Stimulated activated CD4-positive, alpha-beta T cell treated with anti-CD3 and anti-CD28 coated beads, Interleukin-2, amount 100 ng/mL, for 4 hours (primary cell): ENCODE data around the gene NEDD4.
"Not testable (repeated sequence)": the region's sequence is repeated elsewhere in the genome, so short reads cannot be mapped to it uniquely, and the experiment has no call there.

Experiments
- DNase-seq: peaks from one replicate; pipeline ENCODE4 v3.0.0-alpha.2; 2020; ENCODE audit warnings: low read depth

NEDD4 gene

DNA sequence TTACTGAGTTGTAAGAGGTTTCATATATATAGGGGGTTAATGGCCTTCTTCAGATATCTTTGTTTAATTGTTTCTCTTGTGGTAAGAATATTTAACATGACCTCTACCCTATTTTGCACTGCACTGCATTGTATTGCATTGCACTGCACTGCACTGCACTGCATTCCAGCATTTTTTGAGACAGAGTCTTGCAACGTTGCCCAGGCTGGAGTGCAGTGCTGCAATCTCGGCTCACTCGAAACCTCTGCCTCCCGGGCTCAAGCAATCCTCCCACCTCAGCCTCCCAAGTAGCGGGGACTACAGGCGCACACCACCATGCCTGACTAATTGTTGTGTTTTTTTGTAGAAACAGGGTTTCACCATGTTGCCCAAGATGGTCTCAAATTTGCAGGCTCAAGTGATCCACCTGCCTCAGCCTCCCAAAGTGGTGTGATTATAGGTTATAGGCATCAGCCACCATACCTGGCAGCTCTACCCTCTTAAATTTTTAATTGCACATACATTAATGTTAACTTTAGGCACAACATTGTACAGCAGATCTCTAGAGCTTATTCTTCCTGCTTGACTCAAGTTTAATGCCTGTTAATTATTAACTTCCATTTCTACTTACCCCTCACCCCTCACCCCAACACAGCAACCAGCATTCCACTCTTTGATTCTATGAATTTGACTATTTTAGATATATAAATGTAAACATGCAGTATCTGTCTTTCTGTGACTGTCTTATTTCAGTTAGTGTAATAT is 38.4 kb downstream of the NEDD4 start:
- DNase-seq, result no peak

DNA sequence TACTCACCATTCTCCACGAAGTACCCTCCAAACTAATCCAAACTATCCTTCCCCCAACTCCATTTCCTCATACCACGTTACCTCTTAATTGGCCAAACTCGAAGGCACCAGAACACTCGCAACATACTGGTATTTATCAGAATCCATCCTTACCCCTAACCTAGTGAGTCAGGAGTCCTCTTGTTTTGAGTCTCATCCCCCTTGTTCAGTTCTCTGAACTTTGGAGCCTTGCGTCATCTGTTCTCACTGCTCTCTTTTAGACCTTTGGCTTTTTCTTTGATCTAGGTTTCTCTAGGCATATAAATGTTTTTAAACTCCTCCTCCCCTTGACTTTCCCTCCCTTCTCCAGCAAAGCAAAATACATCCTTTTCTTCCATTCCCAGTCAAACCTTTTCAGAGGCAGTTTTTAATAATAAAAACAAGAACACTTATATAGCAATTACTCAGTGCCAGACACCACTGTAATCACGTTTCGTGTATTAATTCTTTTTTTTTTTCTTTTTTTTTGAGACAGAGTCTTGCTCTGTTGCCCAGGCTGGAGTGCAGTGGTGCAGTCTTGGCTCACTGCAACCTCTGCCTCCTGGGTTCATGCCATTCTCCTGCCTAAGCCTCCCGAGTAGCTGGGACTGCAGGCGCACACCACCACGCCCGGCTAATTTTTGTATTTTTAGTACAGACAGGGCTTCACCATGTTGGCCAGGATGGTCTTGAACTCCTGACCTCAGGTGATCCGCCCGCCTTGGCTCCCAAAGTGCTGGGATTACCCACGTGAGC is 40.7 kb downstream of the NEDD4 start:
- not testable (repeated sequence) for DNase-seq

DNA sequence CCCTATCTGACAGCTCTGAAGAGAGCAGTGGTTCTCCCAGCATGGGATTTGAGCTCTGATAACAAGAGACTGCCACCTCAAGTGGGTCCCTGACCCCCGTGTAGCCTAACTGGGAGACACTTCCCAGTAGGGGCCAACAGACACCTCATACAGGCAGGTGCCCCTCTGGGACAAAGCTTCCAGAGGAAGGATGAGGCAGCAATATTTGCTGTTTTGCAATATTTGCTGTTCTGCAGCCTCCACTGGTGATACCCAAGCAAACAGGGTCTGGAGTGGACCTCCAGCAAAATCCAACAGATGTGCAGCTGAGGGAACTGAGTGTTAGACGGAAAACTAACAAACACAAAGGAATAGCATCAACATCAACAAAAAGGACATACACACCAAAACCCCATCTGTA is 48.8 kb downstream of the NEDD4 start:
- DNase-seq, result not testable (repeated sequence)

DNA sequence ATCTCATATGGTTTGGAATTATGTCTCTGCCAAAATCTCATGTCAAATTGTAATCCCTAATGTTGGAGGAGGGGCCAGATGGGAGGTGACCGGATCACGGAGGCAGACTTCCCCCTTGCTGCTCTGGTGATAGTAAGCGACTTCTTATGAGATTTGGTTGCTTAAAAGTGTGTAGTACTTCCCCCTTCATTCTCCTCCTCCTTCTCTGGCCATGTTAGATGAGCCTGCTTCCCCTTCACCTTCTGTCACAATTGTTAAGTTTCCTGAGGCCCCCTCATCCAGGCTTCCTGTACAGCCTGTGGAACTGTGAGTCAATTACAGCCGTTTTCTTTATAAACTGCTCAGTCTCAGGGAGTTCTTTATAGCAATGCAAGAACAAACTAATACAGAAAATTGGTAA is 51.1 kb downstream of the NEDD4 start:
- DNase-seq, result no peak

DNA sequence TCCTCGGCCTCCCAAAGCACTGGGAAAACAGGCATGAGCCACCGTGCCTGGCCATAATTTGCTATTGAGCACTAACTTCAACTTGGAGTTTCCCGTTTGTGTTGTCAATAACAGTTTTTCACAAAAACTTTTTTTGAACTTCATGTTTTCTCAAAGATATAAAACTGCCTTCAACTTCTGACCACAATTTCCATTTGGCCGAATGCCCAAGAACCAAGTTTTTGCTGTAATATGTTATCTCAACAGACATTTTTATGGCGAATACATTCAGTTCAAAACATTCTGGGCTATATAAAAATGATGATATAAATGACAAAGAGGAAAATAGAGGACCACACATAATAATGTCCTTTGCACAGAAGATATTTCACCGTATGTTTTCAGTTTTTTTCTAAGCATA is 56.4 kb downstream of the NEDD4 start:
- DNase-seq, result no peak

DNA sequence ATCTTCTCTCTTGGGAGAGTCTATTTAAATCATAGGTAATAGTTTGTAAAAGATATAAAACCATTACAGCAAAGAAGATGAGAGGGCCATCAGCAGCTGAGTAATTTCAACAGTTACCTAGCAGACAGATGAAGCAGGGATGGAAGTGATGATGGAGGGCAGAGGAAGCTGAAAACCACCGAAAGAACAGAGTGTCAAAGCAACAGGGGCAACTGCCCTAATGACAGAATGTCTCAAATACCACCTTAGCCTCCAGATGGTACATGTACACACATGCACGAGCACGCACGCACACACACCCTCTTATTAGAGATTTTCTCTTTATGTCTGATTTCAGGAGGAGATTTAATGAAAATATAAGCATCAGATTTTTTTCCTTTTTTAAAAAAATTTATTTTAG is 64.5 kb downstream of the NEDD4 start:
- DNase-seq, result no peak

DNA sequence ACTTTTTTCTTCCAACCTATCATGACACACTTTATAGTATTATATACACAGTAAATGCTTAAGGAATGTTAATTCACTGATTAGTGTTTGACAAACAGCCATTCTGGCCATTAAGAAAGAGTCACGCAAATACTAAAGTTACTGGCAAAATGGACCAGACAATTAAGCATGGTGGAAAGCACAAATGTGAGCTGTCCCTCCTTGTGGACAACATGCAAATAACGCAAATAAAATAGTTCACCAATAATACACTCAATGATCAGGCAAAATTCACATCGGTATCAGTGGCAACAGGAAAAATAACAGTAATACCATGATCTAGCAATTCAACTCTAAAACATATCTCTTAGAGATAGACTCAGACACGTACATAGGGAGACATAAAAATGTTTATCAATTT is 71.7 kb downstream of the NEDD4 start:
- no peak for DNase-seq

DNA sequence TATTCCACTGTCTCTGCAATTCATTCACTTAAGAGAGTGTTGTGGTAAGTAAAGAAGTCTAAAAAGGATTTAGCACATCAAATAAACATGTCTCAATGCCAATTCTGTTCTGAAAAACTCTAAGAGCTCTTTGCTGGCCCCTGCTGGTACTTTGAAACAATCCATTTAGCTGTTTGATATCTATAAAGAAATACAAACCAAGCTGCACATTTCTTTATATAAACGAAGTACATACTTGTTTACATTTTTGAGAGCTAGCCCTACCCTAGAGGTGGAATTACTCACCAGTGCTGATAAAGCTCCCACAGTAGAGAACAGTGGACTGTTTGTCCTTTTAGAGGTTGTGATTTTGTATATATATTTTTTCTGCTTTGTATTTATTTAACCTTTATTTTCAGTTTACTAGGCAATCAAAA is 75.5 kb downstream of the NEDD4 start:
- no peak for DNase-seq

DNA sequence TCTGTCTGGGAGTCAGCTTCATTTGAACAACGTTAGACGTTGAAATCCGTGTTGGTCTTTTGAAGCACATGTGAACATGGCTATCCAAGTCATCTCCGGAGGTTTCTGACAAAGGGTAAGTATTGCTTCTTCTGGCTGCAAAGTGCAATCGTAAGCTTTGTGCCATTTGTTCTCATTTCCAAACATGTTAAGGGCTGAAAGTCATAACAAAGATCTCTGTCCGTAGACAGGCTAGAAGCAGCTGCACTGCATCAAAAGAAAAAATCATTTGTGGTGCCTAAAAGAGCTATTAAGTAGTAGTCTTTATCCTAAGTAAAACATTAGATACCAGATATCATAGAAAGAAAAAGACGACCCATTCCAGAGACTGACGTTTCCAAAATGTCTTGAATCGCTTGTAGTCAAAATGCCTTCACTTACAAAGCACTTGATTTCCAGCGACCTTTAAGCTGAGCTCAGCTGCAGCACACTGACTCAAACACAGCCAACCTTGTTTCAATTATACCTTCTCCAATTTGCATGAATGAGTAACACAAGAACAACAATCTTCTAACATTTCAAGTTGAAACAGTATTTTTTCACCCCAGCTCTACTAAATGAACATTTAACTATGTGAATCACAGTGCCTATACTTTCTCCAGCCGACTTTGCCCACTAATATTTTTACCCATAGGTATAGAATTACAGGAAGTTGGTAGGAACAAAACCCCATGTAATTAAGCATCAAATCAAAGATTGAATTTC is 76.6 kb downstream of the NEDD4 start:
- DNase-seq, result no peak

DNA sequence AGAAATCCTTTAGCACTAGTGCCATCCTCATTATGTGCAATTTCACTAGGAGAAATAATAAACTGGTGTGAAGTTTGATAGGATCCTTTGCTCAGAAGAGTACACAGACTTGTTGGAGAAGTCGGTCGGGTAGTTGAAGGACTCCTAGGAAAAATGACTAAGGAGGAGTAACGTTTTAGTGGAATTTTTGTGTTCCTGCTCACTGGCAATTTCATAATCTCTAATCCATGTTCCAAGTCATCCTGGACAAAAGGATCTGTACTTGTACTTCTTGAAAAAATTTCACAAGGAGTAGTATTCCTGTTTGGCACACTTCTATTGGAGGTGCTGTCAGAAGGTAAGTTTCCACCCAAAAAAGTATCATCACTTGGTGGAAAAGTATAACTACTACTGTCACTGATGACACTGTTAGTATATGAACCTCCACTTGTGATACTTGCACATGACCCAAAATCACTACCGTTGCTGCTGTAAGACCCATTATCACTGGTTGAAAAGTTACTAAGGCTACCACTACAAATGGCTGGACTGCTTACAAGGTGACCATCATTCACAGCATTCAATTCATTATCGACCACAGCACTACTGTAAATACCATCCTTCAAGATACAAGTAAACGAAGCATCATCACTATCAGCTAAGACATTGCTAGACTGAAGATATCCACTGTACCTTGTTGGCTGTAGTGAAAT is 77.4 kb downstream of the NEDD4 start:
- DNase-seq, result no peak

DNA sequence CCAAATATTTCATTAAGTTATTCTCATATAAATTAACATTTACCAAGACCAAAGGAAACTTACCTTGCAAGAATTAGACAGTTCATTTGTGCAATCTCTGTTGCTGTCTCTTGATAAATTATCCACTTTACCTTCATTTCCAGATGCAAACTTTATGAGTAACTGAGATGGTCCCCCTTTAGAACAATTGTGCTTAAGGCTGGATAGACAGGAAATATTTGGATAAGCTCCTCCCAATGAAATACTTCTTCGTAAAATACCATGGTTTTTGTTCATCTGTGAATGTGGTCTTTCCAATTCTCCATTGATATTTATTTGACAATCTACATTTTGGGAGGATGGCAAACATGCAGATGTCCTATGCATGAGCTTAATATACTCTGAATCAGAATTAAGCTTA is 78.2 kb downstream of the NEDD4 start:
- no peak for DNase-seq

DNA sequence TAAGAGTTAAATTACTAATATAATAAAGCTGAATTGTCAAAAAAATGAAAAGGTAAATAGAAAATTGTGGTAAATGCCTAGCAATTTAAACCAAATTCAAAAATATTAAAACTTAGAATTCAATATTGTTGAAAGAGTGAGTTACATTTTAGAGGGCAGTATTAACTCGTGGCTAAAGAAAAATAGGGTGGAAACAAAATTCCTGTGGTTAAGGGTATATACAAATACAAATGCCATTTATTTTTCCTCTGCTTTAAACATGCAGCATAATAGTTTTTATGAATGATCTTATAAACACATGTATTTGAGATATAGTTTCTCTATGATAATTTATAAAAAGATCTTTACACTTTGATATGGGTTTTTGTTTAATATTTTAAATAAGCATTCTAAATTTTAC is 79.0 kb downstream of the NEDD4 start:
- DNase-seq, result no peak

DNA sequence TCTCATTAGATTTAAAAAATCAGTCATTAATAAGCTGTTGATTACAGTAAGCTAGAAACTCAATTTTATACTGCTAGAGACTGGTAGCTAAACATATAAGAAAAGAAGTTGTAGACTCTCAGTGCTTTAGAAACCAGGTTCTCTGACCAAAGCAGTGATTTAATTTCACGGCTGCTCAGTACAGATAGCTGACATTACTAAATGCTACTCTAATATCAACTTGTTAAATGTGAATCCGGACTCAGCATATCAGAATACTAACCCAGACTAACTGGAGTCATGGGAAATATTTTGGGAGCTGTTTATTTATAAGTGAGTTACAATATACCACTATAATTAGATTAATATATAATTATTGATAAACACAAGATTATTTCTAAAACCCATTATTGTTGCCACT is 80.4 kb downstream of the NEDD4 start:
- no peak for DNase-seq

DNA sequence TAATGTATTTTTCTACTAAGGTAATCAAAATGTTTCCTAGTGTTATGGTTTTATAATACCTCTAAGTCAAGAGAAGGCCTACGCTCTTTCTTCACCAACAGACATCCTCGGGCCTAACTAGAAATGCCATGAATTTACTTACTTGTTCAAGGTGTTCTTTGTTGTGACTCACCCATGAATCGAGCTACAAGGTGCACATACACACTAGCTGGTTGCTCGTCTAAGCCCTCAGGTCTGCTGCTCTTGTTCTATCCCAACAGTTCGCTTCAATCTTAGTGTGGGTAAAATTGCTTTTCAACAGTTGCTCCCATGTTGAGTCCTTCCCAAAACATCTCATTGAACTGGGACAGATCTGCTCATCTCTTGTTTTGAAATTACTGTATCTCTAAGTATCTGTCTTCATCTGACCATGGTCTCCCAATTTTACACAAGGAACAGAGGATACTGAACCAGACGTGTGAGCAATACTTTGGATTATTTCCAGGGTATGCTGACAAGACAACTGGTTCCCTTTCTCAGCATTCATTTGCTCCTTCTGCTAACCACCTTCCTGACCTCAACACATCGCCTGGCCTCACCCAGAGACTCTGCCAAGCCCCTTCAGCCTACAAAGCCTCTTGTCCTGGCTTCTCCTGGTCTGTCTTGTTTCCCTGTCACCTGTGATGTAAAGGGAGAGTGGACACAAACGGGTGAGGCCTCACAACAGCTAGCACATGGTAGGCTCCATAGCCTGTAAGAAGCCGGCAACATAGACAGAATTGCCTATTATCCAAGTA is 84.2 kb downstream of the NEDD4 start:
- DNase-seq, result no peak

DNA sequence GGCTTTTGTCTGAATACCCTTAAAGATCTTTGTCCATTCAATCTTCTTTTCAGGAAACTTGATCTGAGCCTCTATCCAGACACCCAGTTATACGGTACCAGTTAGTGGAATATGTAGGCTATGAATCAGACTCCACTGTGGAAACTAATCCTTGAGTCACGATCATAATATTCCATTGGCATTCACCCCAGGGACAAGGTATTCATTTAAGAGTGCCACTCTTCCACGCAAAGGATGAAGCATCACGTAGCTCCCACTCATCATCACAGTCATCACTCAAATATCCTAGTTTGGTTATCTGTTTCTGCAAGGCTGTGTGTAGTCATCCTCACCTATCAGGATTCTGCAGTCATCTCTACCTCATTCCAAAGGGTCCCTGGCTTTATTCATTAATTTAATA is 85.6 kb downstream of the NEDD4 start:
- no peak for DNase-seq

DNA sequence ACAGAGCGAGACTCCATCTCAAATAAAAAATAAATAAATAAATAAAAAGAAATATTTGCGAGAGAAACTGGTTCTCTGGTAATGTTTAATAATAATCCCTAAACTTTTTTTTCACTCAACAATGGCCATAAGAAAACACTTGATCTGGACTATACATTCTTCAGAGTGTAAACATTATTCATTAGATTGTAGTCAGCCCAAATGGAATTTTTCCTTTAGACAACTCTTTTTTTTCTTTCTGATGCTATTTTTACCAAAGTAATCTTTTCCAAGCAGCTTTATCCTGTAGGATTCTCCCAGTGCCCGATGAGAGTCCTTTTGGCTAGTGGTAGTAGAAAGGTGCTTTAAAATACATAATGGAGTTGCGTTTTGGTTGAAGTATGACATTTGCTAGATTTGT is 90.4 kb downstream of the NEDD4 start:
- no peak for DNase-seq

DNA sequence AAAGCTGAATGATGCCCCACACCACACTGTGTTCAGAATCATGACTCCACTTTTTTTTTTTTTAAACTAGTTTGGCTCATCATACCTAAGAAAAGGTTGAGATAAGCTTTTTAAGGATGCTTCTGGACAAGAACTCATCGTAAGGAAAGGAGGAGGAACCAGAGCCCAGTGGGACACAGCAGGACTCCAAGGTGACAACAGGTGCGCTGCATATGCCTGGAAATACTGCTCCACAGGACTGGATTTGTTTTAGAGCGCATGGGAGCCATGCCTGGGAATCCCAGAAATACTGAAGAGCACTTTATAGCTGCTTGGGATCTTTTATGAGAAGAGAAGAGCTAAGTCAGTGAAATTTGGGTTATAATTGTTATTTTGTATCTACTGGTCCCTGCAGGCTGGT is 93.4 kb downstream of the NEDD4 start:
- DNase-seq, result no peak

DNA sequence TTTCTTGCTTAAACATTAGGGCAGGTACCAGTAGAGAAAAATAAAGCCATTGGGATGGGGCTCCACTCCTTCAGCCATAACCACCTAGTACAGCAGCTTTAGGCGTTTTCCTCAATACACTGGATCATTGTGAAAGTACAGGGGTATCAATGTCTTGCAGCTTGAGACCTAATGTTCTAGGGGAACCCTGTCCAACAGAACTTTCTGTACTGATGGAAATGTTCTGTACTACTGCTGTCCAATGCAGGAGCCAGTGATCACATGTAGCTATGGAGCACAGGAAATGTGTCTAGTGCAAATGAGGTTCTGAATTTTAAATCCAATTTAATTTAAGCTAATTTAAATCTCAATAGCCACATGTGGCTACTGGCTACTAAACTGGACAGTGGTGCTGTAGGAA is 93.9 kb downstream of the NEDD4 start:
- DNase-seq, result no peak

DNA sequence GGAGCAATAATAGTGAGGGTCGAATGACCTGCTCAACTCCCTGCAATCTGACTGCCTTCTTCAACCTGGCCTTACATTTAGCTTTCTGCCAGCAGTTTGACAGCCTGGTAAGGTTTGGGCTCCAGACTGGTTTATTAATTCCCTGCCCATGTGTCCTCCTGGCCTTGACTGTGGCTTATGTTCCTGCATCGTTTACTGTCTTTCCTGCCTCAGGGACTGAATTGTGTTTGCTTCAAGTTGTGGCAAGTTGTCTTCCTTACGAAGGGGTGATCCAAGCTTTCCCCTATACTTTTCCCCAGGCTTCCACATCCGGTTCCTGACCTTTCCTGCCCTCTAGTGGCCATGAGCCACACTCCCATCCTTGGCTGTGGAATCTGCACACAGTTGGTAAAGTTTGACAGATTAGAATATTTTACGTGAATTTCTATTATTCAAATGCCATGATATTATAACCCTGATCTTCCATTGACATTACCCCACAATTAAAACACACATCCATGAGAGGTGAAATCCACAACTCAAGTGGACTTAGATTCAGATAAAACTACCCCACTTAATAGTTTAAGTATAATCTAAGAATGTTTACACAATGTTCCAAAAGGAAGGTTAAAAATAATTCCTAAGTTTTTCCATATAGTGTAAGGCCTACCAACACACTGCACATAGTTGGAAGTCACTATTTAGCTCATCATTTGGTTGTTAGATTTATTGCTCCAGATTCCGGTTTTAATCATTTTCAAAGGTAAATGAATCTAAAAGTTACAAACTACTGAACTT is 95.7 kb downstream of the NEDD4 start:
- DNase-seq, result no peak

DNA sequence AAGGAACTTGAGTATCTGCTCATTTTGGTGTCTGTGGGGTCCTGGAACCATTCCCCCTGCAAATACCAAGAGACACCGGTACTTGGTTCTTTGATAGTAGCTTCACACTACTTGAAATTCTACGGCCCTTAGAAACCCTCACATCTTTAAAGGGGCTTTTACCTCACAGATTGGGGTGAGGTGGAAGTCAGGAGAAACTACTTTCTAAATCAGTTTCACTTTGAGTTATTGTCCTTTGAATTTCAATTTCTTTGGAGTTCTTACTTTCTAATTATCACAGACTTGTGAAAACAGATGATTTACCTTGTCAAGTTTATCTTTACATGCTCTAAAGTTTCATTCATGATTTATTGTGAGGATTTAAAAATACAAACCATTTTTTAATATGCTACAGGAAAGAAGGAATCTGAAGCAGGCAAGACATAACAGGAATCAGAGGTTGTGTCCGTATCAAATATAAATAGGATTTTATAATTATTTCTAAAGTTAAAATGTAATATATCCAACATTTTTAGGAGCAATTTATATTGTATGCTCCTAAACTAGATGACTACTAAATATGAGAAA is 98.9 kb downstream of the NEDD4 start:
- DNase-seq, result no peak

DNA sequence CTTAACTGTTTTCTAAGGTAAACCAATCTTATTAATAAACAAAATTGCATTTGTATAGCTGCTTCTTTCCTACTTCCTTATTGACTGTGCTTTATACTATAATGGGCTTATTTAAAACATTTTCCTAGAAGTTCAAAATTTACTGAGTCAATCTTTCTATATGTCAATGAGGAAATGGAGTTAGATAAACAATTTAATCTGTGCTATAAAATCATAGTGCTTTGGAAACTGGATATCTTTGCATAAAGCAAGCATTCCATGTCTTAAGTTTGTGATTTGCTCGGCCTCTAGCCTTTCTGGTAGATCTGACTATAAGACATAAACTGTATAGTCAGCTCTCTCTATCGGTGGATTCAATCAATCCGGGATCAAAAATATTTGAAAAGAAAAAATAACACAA is 99.6 kb downstream of the NEDD4 start:
- no peak for DNase-seq
